ENCODE data around the gene TLE3. TPM values are rescaled to one million over a fixed set of nuclear protein-coding genes. Genes with fewer than 3 reads are reported as not detected.

The TLE3 gene
- total RNA-seq, 2 experiments from 2014 or later: 159 to 167 TPM

DNA sequence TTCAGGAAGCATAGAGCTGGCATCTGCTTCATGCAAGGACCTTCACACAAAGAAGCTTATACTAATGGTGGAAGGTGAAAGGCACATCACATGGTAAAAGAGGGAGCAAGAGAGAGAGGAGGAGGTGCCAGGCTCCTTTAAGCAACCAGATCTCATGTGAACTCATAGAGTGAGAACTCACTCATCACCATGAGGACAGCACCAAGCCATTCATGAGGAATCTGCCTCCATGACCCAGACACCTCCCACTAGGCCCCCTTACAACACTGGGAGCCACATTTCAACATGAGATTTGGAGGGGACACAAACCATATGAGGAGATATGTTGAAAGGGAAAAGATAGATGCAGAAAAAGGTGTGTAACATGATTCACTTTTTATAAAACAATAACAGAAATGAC lies 48.4 kb upstream of the TLE3 start:
- TF ChIP-seq CTCF (IDR thresholded peaks at IDR 0.05): no peak
- ATAC-seq (ENCODE audit: poor library complexity): no peak
- H3K27me3 Mint-ChIP-seq: no peaks in the 10 kb centered on the region
- H3K4me1 Mint-ChIP-seq (ENCODE audit: low read depth): peaks cover 14% of the 10 kb centered on the region
- no peaks in the 10 kb centered on the region for H3K36me3 ChIP-seq (ENCODE audit: insufficient read depth, low read length)
- DNase-seq: no peak
- intact Hi-C loops (cut with DNase I, micrococcal nuclease): loop anchor here in 1 of 2 experiments (10.0 kb wide), 1 partner anchor 439 kb away; no protein-coding TSS in a partner anchor
- no peak overlapping the region for H3K4me3 Mint-ChIP-seq
- no peaks in the 10 kb centered on the region for H3K27me3 ChIP-seq (ENCODE audit: control insufficient read depth in 1 of 2, insufficient read depth in 2 of 2, low read length in 2 of 2)
- H3K36me3 Mint-ChIP-seq (ENCODE audit: low read depth): no peaks in the 10 kb centered on the region
- no peaks in the 10 kb centered on the region for H3K9me3 ChIP-seq (ENCODE audit: control insufficient read depth in 1 of 2, insufficient read depth in 1 of 2, low read length in 2 of 2)
- no peak overlapping the region for H3K27ac Mint-ChIP-seq
- POLR2A ChIA-PET: no interaction called here
- no peak overlapping the region for H3K27ac ChIP-seq (ENCODE audit: low read depth in 1 of 2, low read length in 2 of 2)
- peaks cover 8% of the 10 kb centered on the region for H3K4me1 ChIP-seq (ENCODE audit: insufficient read depth, low read length)
- no peaks in the 10 kb centered on the region for H3K9me3 Mint-ChIP-seq
- H3K4me3 ChIP-seq (ENCODE audit: low read length): no peak overlapping the region
- CTCF ChIA-PET: no interaction called here

DNA sequence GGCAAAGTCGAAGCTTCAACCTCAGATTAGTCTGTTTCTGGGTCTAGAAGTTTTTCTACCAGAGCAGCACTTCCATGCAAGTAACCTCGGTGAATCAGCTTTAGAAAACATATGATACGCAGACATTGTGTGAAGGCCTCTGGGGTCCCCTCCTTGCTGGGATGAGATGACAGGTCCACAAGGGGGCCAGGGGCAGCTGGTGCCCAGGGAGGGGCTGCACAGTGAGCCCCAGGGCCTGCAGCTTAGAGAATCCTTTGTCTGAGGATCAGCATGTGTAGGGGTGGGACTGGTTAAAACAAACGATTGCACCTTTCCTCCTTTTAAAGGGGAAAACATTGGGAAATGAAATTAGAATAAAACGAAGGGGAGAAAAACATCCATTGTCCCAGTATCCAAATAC lies 47.5 kb upstream of the TLE3 start:
- Mint-ChIP-seq H3K9me3 (no peaks in the 10 kb centered on the region), H3K36me3 (ENCODE audit: low read depth) (no peaks in the 10 kb centered on the region), H3K27ac (no peak overlapping the region), H3K4me3 (no peak overlapping the region), H3K4me1 (ENCODE audit: low read depth) (peaks cover 23% of the 10 kb centered on the region), H3K27me3 (no peaks in the 10 kb centered on the region)
- TF ChIP-seq CTCF (IDR thresholded peaks at IDR 0.05): no peak
- Histone ChIP-seq H3K4me1 (ENCODE audit: insufficient read depth, low read length) (peaks cover 17% of the 10 kb centered on the region), H3K27ac (ENCODE audit: low read depth in 1 of 2, low read length in 2 of 2) (no peak overlapping the region), H3K27me3 (ENCODE audit: control insufficient read depth in 1 of 2, insufficient read depth in 2 of 2, low read length in 2 of 2) (no peaks in the 10 kb centered on the region), H3K9me3 (ENCODE audit: control insufficient read depth in 1 of 2, insufficient read depth in 1 of 2, low read length in 2 of 2) (no peaks in the 10 kb centered on the region), H3K36me3 (ENCODE audit: insufficient read depth, low read length) (no peaks in the 10 kb centered on the region), H3K4me3 (ENCODE audit: low read length) (no peak overlapping the region)
- ChIA-PET CTCF (no interaction called here), POLR2A (no interaction called here)
- ATAC-seq (ENCODE audit: poor library complexity) (no peak), DNase-seq (no peak)
- intact Hi-C loops (cut with DNase I, micrococcal nuclease): loop anchor here in 1 of 2 experiments (10.0 kb wide), 1 partner anchor 440 kb away; no protein-coding TSS in a partner anchor

- Histone ChIP-seq H3K36me3 (ENCODE audit: insufficient read depth, low read length) (no peaks in the 10 kb centered on the region), H3K27ac (ENCODE audit: low read depth in 1 of 2, low read length in 2 of 2) (no peak overlapping the region), H3K4me3 (ENCODE audit: low read length) (no peak overlapping the region), H3K27me3 (ENCODE audit: control insufficient read depth in 1 of 2, insufficient read depth in 2 of 2, low read length in 2 of 2) (no peaks in the 10 kb centered on the region), H3K9me3 (ENCODE audit: control insufficient read depth in 1 of 2, insufficient read depth in 1 of 2, low read length in 2 of 2) (no peaks in the 10 kb centered on the region), H3K4me1 (ENCODE audit: insufficient read depth, low read length) (peaks cover 25% of the 10 kb centered on the region)
- Mint-ChIP-seq H3K27me3 (no peaks in the 10 kb centered on the region), H3K27ac (no peak overlapping the region), H3K9me3 (no peaks in the 10 kb centered on the region), H3K4me1 (ENCODE audit: low read depth) (peaks cover 30% of the 10 kb centered on the region), H3K36me3 (ENCODE audit: low read depth) (no peaks in the 10 kb centered on the region), H3K4me3 (no peak overlapping the region)
- CTCF ChIA-PET: no interaction called here
- TF ChIP-seq CTCF (IDR thresholded peaks at IDR 0.05): no peak
- peak in 3 of 14 experiments; percentile 23 to 67 (median 60) for DNase-seq
- POLR2A ChIA-PET: interaction anchor here (1.2 kb wide), 1 partner anchor 44 kb away, joined by 3 read pairs; no protein-coding TSS in a partner anchor
- intact Hi-C loops (cut with DNase I, micrococcal nuclease): loop anchor here in 1 of 2 experiments (10.0 kb wide), 1 partner anchor 442 kb away; no protein-coding TSS in a partner anchor
- ATAC-seq (ENCODE audit: poor library complexity): no peak
Observed at GRCh38 chr15:70142322-70143191, 44.8 kb upstream of the TLE3 start.
